HG03108 (cell line): ENCODE data around the gene GNAQ.

ENCODE experiments used
- ATAC-seq: cut with Tn5 transposase; IDR thresholded peaks from one replicate; pipeline ENCODE4 v1.9.1; 2021; ENCODE audit warnings: moderate library complexity; ENCODE audit not compliant: unreplicated experiment

GNAQ gene

GRCh38 chr9:77851882-77852595 is 179.6 kb downstream of the GNAQ start:
- no peak for ATAC-seq

- ATAC-seq: no peak
Observed at GRCh38 chr9:77848897-77849296, 182.7 kb downstream of the GNAQ start.

GRCh38 chr9:77848404-77848803 is 183.2 kb downstream of the GNAQ start:
- no peak for ATAC-seq

GRCh38 chr9:77847626-77848025 is 184.0 kb downstream of the GNAQ start:
- ATAC-seq: no peak

GRCh38 chr9:77847059-77847499 is 184.5 kb downstream of the GNAQ start:
- ATAC-seq: no peak

- ATAC-seq: no peak
Observed at GRCh38 chr9:77844415-77844814, 187.2 kb downstream of the GNAQ start.

- no peak for ATAC-seq
Observed at GRCh38 chr9:77843871-77844155, 187.8 kb downstream of the GNAQ start.

GRCh38 chr9:77843076-77843870 is 188.3 kb downstream of the GNAQ start:
- no peak for ATAC-seq

- ATAC-seq: peak; percentile 90
Observed at GRCh38 chr9:77841739-77842386, 189.7 kb downstream of the GNAQ start.

GRCh38 chr9:77839459-77840140 is 192.0 kb downstream of the GNAQ start:
- ATAC-seq: no peak

- no peak for ATAC-seq
Observed at GRCh38 chr9:77838986-77839385, 192.6 kb downstream of the GNAQ start.

- no peak for ATAC-seq
Observed at GRCh38 chr9:77834898-77835488, 196.6 kb downstream of the GNAQ start.

- ATAC-seq: no peak
Observed at GRCh38 chr9:77833561-77834429, 197.8 kb downstream of the GNAQ start.

- no peak for ATAC-seq
Observed at GRCh38 chr9:77832639-77833038, 199.0 kb downstream of the GNAQ start.

- ATAC-seq: no peak
Observed at GRCh38 chr9:77831781-77832180, 199.8 kb downstream of the GNAQ start.

- ATAC-seq: no peak
Observed at GRCh38 chr9:77830618-77831285, 200.9 kb downstream of the GNAQ start.

- no peak for ATAC-seq
Observed at GRCh38 chr9:77829420-77829819, 202.2 kb downstream of the GNAQ start.

GRCh38 chr9:77827104-77827784 is 204.4 kb downstream of the GNAQ start:
- ATAC-seq: peak; percentile 84

- ATAC-seq: no peak
Observed at GRCh38 chr9:77826621-77827020, 205.0 kb downstream of the GNAQ start.
